GM20000 (cell line): ENCODE results near the gene FAM13A.

ENCODE experiments used
- DNase-seq: peaks from one replicate; pipeline ENCODE4 v3.0.0; 2012; ENCODE audit warnings: low spot score
- TF ChIP-seq, protein P1 (sequence below): IDR thresholded peaks from 2 replicates; pipeline ENCODE4 v1.5.1; 2012; ENCODE audit warnings: mild to moderate bottlenecking, control low read depth; ENCODE audit errors: extremely low read depth, missing control alignments

The FAM13A gene

DNA sequence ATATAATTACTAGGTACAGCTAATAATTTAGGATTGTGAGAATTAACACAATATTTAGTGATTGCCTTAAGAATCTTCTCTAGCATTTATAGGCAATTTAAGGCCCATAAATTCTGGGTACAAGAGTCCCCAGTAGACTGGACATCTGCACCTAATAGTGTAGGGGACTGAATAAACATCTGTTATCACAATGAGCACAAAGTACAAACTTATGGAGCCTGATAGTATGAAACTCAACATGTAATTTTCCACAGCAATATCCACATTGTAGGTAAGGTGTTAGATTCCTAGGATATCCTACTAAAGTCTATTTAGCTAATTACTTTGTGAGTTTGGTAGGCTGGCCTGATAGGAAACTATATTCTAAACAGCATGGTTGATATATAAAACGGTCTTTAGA is 178.3 kb downstream of the FAM13A start:
- TF ChIP-seq, protein P1, sequence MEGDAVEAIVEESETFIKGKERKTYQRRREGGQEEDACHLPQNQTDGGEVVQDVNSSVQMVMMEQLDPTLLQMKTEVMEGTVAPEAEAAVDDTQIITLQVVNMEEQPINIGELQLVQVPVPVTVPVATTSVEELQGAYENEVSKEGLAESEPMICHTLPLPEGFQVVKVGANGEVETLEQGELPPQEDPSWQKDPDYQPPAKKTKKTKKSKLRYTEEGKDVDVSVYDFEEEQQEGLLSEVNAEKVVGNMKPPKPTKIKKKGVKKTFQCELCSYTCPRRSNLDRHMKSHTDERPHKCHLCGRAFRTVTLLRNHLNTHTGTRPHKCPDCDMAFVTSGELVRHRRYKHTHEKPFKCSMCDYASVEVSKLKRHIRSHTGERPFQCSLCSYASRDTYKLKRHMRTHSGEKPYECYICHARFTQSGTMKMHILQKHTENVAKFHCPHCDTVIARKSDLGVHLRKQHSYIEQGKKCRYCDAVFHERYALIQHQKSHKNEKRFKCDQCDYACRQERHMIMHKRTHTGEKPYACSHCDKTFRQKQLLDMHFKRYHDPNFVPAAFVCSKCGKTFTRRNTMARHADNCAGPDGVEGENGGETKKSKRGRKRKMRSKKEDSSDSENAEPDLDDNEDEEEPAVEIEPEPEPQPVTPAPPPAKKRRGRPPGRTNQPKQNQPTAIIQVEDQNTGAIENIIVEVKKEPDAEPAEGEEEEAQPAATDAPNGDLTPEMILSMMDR, result no peak
- DNase-seq, result no peak

DNA sequence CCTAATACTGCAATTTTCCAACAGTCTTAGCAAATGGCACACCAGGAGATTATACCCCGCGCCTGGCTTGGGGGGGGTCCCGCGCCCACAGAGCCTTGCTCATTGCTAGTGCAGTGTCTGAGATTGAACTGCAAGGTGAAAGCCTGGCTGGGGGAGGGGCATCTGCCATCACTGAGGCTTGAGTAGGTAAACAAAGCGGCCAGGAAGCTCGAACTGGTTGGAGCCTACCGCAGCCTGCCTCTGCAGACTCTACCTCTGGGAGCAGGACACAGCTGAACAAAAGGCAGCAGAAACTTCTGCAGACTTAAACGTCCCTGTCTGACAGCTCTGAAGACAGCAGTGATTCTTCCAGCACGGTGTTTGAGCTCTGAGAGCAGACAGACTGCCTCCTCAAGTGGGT is 186.6 kb downstream of the FAM13A start:
- DNase-seq, result no peak
- TF ChIP-seq, protein P1, result no peak

DNA sequence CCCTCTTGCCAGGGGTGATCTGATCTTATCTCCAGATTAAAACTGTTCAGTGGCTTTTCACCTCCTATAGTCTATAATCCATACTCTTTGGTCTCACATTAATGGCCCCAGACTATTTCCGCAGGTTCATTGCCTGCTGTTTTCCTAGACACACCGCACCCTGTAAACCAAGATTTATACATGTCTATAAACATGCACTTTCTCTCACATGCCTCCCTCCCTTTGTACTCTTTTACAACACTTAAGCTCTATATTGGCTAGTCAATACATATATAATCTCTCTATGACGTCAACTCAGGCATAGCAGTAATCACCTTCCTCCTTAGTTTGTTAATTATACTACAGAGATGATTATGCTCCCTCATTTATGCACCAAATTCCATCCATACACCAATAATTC is 188.5 kb downstream of the FAM13A start:
- DNase-seq, result no peak
- TF ChIP-seq, protein P1, result no peak

DNA sequence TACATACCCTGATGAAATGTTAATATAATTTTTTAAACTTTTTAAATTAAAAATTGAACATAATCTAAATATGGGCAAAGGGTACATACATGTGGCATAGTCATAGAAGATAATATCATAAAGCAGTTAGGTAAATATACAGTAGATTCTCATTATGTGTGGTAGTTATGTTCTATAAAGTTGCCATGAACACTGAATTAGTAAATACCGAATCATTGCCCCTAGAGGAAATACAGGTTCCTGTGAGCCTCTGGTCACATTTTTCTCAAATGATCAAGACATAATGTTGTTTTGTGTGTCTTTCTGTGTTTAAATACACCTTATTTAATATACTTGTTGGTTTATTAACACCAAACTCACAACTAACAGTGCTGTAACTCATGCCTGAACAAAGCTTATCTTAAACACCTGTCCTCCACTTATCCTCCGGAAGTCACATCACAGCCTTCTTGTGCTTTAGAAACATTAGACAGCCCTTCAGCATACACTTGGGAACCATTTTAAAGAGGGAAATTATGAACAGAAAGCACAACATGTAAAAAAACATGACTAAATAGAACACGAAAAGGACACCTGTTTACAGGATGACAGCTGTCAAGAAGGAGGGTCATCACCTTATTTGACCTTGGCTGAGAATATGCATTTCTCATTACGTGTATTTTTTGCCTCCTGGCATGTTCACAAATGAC is 190.0 kb downstream of the FAM13A start:
- DNase-seq, result no peak
- TF ChIP-seq, protein P1, result no peak

DNA sequence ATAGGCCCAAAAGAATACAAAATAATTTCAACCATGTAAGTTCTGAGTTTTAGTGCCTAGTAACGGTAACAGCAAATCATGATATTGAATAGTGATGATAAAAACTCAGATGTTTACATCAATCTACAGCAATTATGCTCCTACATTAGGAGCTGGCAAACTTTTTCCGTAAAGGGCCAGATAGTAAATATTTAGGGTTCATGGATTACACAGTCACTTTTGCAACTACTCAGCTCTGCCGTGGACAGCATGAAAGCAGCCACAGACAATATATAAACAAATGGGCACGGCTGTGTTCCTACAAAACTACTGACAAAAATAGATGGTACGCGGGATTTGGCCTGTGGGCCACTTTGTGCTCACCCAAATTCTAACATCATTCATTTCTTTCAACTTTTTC is 191.5 kb downstream of the FAM13A start:
- TF ChIP-seq, protein P1, result no peak
- DNase-seq, result no peak

DNA sequence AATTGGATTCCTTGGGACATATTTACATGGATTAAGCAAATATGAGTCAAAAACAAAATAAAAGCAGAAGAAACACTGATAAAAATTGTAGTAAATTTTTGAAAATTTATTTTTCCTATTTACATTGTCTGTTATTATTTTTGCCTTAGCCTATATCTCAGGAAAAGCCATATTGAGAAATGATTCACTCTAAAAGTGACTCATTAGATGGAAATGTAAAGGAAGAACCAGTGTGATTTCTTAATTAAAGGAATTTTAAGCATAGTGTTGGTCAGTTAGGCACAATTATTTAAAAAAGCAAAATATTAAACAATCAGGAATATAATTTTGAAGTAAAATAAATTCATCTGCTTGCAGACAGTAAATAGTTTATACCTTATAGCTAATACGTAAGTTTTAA is 191.9 kb downstream of the FAM13A start:
- DNase-seq, result no peak
- TF ChIP-seq, protein P1, result no peak

DNA sequence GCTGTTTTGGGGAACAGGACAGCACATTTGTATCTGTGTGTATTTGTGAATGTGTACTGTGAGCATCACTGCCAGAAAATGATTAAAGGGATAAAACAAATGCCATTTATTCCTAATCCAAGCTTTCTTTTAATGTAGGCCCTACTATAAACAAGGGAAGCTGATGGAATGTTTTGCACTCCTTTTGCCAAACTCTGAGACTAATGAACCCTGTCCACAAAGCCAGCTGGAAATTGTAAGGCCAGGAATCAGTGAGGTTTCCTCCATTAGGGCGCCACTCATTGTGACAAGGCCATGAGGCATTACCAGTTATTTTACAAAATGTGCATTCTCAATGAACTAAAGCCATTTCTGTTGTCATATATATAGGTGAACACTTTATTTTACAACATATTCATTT is 196.4 kb downstream of the FAM13A start:
- no peak for DNase-seq
- TF ChIP-seq, protein P1, result no peak
